ENCODE data around the gene SRBD1.

GRCh38 chr2:45452866-45453265 lies 158.2 kb downstream of the SRBD1 start:
- no peak for TF ChIP-seq CTCF (IDR thresholded peaks at IDR 0.05)
- TF ChIP-seq CREB1 (CRISPR knock-in tag; IDR thresholded peaks at IDR 0.05): no peak
- TF ChIP-seq CREM (CRISPR knock-in tag; IDR thresholded peaks at IDR 0.05): no peak
- TF ChIP-seq, protein P1, sequence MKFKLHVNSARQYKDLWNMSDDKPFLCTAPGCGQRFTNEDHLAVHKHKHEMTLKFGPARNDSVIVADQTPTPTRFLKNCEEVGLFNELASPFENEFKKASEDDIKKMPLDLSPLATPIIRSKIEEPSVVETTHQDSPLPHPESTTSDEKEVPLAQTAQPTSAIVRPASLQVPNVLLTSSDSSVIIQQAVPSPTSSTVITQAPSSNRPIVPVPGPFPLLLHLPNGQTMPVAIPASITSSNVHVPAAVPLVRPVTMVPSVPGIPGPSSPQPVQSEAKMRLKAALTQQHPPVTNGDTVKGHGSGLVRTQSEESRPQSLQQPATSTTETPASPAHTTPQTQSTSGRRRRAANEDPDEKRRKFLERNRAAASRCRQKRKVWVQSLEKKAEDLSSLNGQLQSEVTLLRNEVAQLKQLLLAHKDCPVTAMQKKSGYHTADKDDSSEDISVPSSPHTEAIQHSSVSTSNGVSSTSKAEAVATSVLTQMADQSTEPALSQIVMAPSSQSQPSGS (CRISPR knock-in tag; IDR thresholded peaks at IDR 0.05; ENCODE audit: borderline replicate concordance, low read depth): no peak
- TF ChIP-seq ATF3 (CRISPR knock-in tag; conservative IDR thresholded peaks at IDR 0.05): no peak
- TF ChIP-seq NR3C1 (CRISPR knock-in tag; conservative IDR thresholded peaks at IDR 0.05; ENCODE audit: low read depth): no peak
- TF ChIP-seq, protein P2, sequence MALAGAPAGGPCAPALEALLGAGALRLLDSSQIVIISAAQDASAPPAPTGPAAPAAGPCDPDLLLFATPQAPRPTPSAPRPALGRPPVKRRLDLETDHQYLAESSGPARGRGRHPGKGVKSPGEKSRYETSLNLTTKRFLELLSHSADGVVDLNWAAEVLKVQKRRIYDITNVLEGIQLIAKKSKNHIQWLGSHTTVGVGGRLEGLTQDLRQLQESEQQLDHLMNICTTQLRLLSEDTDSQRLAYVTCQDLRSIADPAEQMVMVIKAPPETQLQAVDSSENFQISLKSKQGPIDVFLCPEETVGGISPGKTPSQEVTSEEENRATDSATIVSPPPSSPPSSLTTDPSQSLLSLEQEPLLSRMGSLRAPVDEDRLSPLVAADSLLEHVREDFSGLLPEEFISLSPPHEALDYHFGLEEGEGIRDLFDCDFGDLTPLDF (CRISPR knock-in tag; IDR thresholded peaks at IDR 0.05): no peak
- no peak for TF ChIP-seq NFE2L1 (CRISPR knock-in tag; IDR thresholded peaks at IDR 0.05)
- TF ChIP-seq FOXJ3 (CRISPR knock-in tag; IDR thresholded peaks at IDR 0.05; ENCODE audit: borderline replicate concordance): no peak
- no peak for TF ChIP-seq TCF7 (CRISPR knock-in tag; IDR thresholded peaks at IDR 0.05; ENCODE audit: low read depth)

All from WTC11 (cell line).